Uterus (tissue), 4 donors: Measurements from ENCODE around the gene IFITM1. TPM values are rescaled to one million over a fixed set of nuclear protein-coding genes. Genes with fewer than 3 reads are reported as not detected.

Experiments
- DNase-seq, 2 donors: peaks; one replicate each; pipeline ENCODE4 v3.0.0-alpha.2; 2019 to 2020
- H3K27ac ChIP-seq, 2 donors: fragments of 200-600 bp; sonication (generic); 1 replicate in 1 of 2; 2 replicates in 1 of 2; pipeline ENCODE4 v1.5.1; 2016 to 2018
- H3K27me3 ChIP-seq, 2 donors: fragments of 200-600 bp; sonication (generic); one replicate each; pipeline ENCODE4 v1.5.1; 2018 to 2019; ENCODE audit warnings: control low read depth in 1 of 2
- H3K36me3 ChIP-seq, 2 donors: fragments of 200-600 bp; sonication (generic); one replicate each; pipeline ENCODE4 v1.5.1; 2019; ENCODE audit warnings: control low read depth in 1 of 2
- H3K4me1 ChIP-seq, 2 donors: fragments of 200-600 bp; sonication (generic); one replicate each; pipeline ENCODE4 v1.5.1; 2018 to 2019; ENCODE audit warnings: control low read depth in 1 of 2
- H3K4me3 ChIP-seq, 2 donors: fragments of 200-600 bp; sonication (generic); 1 replicate in 1 of 2; 2 replicates in 1 of 2; pipeline ENCODE4 v1.5.1; 2018 to 2019; ENCODE audit warnings: mild to moderate bottlenecking in 1 of 2
- H3K9me3 ChIP-seq, 2 donors: fragments of 200-600 bp; sonication (generic); one replicate each; pipeline ENCODE4 v1.5.1; 2019; ENCODE audit warnings: control low read depth in 1 of 2
- CTCF ChIP-seq, 4 experiments: fragments of 200-600 bp in 2 of 4; fragments of 450-650 bp in 2 of 4; sonication (generic) in 2 of 4; IDR thresholded peaks; one replicate each; pipeline ENCODE4 v1.5.1; 2016 to 2019; ENCODE audit warnings: antibody characterized with exemption in 4 of 4, mild to moderate bottlenecking in 2 of 4, moderate library complexity in 1 of 4
- POLR2A ChIP-seq, 2 donors: fragments of 450-650 bp; IDR thresholded peaks; one replicate each; pipeline ENCODE4 v1.6.1; 2016; ENCODE audit warnings: antibody characterized with exemption in 2 of 2, mild to moderate bottlenecking in 1 of 2, moderate library complexity in 1 of 2
- intact Hi-C: fragments of 100-400 bp; cut with DNase I; formaldehyde crosslinking; loops from one replicate; pipeline ENCODE4 v1.15.1; 2023; ENCODE audit warnings: low total_unique reads
- total RNA-seq, 4 donors: library from RNA; depleted of rRNA in 3 of 4; stranded (reverse); fragments of >200 nt in 3 of 4; gene quantifications; one replicate each; pipeline versions ENCODE4 v1.1.0 to v1.2.4, GENCODE V29; 2014 to 2023
- donor health status: DM: yes; HTN: yes; CAD: no.

IFITM1 gene
- total RNA-seq, 4 donors from 2014 or later, result 13.4 to 672 (median 239) TPM

GRCh38 chr11:288478-289397, 25.1 kb upstream of the IFITM1 start, which contains the start of gene PGGHG:
Gene PGGHG, plus strand, starts transcription at chr11:289126. Its CDS starts 691 bp downstream, at chr11:289817.
- peak within 1 kb of the TSS; percentile 57 to 61 for H3K27ac ChIP-seq

GRCh38 chr11:289398-289711, 24.5 kb upstream of the IFITM1 start:
- peak; percentile 15 to 18 for DNase-seq
- Histone ChIP-seq H3K27ac (peak overlapping the region; percentile 57 to 61), H3K9me3 (no peaks in the 10 kb centered on the region), H3K4me3 (peak overlapping the region; percentile 29 to 62), H3K4me1 (peaks cover 0 to 6% of the 10 kb centered on the region in 2 donors), H3K36me3 (no peaks in the 10 kb centered on the region), H3K27me3 (peaks cover 0 to 4% of the 10 kb centered on the region in 2 donors)
- intact Hi-C loops, result no loop called here
- TF ChIP-seq POLR2A (IDR thresholded peaks at IDR 0.05), result no peak
- TF ChIP-seq CTCF (IDR thresholded peaks at IDR 0.05), result no peak

More at GRCh38 chr11:288478-289397, 25.1 kb upstream of the IFITM1 start, which contains the start of gene PGGHG:
- H3K4me1 ChIP-seq, result peaks cover 0 to 6% of the 10 kb centered on the region in 2 donors
- peaks cover 0 to 4% of the 10 kb centered on the region in 2 donors for H3K27me3 ChIP-seq
- peak; percentile 51 to 65 for DNase-seq
- H3K36me3 ChIP-seq, result no peaks in the 10 kb centered on the region
- peak within 1 kb of the TSS; percentile 29 to 62 for H3K4me3 ChIP-seq
- TF ChIP-seq POLR2A (IDR thresholded peaks at IDR 0.05) (peak; percentile 9 to 24), CTCF (IDR thresholded peaks at IDR 0.05) (no peak)
- no peaks in the 10 kb centered on the region for H3K9me3 ChIP-seq
- intact Hi-C loops, result no loop called here

DNA sequence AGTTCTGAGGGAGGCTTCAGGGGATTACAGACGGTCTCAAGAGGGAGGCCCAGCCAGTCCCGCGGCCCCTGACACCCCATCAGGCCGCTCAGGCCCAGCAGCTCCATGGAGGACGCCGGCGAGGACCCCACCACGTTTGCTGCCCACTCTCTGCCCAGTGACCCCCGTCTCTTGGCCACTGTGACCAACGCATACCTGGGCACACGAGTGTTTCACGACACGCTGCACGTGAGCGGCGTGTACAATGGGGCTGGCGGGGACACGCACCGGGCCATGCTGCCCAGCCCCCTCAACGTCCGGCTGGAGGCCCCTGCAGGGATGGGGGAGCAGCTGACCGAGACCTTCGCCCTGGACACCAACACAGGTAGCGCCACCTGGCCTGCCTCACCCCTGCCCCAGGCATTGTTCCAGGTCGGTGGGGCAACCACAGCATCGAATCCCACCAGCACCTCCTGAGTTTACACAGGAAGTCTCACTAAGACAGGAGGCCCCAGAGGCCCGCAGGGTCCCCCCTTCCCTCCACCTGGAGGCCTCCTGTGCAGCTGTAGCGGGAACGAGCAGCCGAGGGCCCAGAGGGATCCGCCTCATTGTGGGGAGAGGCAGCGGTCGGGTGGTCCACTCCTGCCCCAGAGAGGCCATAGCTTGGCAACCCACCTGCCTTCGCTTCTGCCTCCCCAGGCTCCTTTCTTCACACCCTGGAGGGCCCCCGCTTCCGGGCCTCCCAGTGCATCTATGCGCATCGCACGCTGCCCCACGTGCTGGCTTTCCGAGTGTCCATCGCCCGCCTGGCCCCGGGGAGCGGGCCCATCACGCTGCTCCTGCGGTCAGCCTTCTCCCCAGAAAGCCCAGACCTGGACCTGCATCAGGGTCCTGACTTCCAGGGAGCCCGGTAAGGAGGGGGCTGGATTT, 23.9 kb upstream of the IFITM1 start:
- TF ChIP-seq CTCF (IDR thresholded peaks at IDR 0.05), result no peak
- Histone ChIP-seq H3K27me3 (no peaks in the 10 kb centered on the region), H3K36me3 (no peaks in the 10 kb centered on the region), H3K9me3 (no peaks in the 10 kb centered on the region), H3K27ac (peak overlapping the region in 1 of 2 donors; percentile 61), H3K4me3 (peak overlapping the region in 1 of 2 donors; percentile 29), H3K4me1 (peaks cover 0 to 6% of the 10 kb centered on the region in 2 donors)
- DNase-seq, result peak; percentile 16
- intact Hi-C loops, result loop anchor here (5.0 kb wide), 1 partner anchor 77 kb away; the partner anchor contains the start of gene B4GALNT4

DNA sequence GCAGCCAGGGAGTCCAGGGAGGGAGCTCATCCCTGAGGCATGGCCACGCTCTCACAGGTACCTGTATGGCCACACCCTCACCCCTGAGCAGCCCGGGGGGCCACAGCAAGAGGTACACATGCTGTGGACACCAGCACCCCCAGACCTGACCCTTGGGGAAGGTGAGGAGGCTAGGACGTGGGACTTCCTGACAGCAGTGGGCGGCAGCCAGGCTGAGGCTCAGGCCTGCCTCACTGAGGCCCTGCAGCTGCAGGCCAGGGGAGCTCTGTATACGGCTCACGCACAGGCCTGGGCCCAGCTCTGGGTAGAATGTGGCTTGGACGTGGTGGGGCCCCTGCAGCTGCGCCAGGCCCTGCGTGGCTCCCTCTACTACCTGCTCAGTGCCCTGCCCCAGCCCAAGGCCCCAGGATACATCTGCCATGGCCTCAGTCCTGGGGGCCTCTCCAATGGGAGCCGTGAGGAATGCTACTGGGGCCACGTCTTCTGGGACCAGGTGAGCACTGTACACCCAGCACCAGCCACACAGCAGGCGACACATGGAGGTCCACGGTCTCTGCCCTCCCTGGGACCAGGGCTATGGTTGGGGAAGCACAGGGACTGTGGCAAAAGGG, 23.1 kb upstream of the IFITM1 start:
- Histone ChIP-seq H3K4me3 (no peak overlapping the region), H3K36me3 (no peaks in the 10 kb centered on the region), H3K27me3 (no peaks in the 10 kb centered on the region), H3K27ac (no peak overlapping the region), H3K9me3 (no peaks in the 10 kb centered on the region), H3K4me1 (peaks cover 0 to 6% of the 10 kb centered on the region in 2 donors)
- TF ChIP-seq CTCF (IDR thresholded peaks at IDR 0.05) (no peak), POLR2A (IDR thresholded peaks at IDR 0.05) (no peak)
- peak in 1 of 2 donors; percentile 11 for DNase-seq
- intact Hi-C loops, result loop anchor here (5.0 kb wide), 1 partner anchor 77 kb away; the partner anchor contains the start of gene B4GALNT4
